ENCODE results near the gene FRK.
"Not testable (repeated sequence)": the region's sequence is repeated elsewhere in the genome, so short reads cannot be mapped to it uniquely, and the experiment has no call there.

Gene FRK

DNA sequence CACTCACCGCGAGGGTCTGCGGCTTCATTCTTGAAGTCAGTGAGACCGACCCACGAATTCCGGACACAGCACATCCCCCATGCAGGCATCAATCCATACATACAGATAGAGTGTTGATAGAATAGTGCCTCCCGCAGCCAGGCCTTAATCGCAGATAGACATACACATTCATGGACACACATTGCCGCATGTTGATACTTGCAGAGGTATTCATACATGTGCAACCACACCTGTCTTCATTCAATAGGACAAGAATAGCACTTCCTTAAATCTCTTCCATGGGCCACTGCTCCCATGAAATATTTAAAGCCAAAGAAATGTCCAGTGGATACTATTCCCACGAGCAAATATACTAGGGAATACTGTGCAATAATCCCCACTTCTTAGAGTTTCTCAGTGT, 170.5 kb downstream of the FRK start:
- Histone ChIP-seq H3K27me3 (ENCODE audit: control insufficient read depth, insufficient read depth, low read length) (no peaks in the 10 kb centered on the region), H3K4me1 (ENCODE audit: control insufficient read depth, insufficient read depth, low read length) (no peaks in the 10 kb centered on the region), H3K9ac (ENCODE audit: low read depth, low read length) (no peak overlapping the region), H3K4me3 (ENCODE audit: low read depth, low read length) (no peak overlapping the region), H3K36me3 (ENCODE audit: control insufficient read depth, insufficient read depth, low read length) (no peaks in the 10 kb centered on the region), H3K9me3 (ENCODE audit: control insufficient read depth, insufficient read depth, low read length) (no peaks in the 10 kb centered on the region)

DNA sequence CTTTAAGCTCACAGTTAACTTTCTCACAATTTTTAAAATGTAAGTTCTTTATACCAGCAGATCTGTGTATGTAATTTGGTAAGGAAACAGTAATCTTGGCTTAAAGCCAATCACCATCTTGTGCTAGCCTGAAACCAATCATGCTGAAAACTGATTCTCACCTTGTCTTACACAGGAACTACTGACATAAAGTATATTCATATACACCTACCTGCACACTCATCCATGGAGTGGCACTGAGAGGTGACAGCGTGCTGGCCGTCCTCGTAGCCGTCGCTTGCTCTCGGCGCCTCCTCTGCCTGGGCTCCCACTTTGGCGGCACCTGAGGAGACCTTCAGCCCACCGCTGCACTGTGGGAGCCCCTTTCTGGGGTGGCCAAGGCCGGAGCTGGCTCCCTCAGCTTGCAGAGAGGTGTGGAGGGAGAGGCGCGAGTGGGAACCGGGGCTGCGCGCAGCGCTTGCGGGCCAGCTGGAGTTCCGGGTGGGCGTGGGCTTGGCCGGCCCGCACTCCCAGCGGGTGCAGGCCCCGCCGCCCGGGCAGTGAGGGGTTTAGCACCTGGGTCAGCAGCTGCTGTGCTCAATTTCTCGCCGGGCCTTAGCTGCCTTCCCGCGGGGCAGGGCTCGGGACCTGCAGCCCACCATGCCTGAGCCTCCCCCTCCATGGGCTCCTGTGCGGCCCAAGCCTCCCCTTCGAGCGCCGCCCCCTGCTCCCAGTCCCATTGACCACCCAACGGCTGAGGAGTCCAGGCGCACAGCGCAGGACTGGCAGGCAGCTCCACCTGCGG, 171.8 kb downstream of the FRK start:
- not testable (repeated sequence) for H3K9ac ChIP-seq (ENCODE audit: low read depth, low read length)

DNA sequence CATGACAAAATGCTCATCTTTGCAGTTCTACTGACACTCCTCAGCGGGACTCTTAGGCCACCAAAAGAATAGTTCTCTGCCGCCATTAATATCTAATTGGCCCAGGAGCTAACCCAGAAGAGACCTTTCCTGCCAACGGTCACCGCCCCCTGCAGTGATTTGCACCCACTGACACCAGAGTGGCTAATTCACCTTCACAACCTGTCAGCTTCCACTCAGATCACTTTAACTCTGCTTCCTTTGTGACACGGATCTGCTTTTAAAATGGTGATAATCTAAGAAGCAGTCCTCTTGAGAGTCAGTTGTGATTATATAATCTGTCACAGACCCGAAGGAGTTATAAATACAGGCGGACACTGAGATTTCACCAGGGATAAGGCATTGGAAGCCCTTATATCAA, 172.8 kb downstream of the FRK start:
- Histone ChIP-seq H3K4me1 (ENCODE audit: control insufficient read depth, insufficient read depth, low read length) (no peaks in the 10 kb centered on the region), H3K9ac (ENCODE audit: low read depth, low read length) (no peak overlapping the region), H3K36me3 (ENCODE audit: control insufficient read depth, insufficient read depth, low read length) (no peaks in the 10 kb centered on the region), H3K4me3 (ENCODE audit: low read depth, low read length) (no peak overlapping the region), H3K27me3 (ENCODE audit: control insufficient read depth, insufficient read depth, low read length) (no peaks in the 10 kb centered on the region), H3K9me3 (ENCODE audit: control insufficient read depth, insufficient read depth, low read length) (no peaks in the 10 kb centered on the region)

More for the DNA sequence above, 171.8 kb downstream of the FRK start:
- not testable (repeated sequence) for H3K36me3 ChIP-seq (ENCODE audit: control insufficient read depth, insufficient read depth, low read length); H3K27me3 ChIP-seq (ENCODE audit: control insufficient read depth, insufficient read depth, low read length); H3K4me3 ChIP-seq (ENCODE audit: low read depth, low read length); H3K4me1 ChIP-seq (ENCODE audit: control insufficient read depth, insufficient read depth, low read length); H3K9me3 ChIP-seq (ENCODE audit: control insufficient read depth, insufficient read depth, low read length)

DNA sequence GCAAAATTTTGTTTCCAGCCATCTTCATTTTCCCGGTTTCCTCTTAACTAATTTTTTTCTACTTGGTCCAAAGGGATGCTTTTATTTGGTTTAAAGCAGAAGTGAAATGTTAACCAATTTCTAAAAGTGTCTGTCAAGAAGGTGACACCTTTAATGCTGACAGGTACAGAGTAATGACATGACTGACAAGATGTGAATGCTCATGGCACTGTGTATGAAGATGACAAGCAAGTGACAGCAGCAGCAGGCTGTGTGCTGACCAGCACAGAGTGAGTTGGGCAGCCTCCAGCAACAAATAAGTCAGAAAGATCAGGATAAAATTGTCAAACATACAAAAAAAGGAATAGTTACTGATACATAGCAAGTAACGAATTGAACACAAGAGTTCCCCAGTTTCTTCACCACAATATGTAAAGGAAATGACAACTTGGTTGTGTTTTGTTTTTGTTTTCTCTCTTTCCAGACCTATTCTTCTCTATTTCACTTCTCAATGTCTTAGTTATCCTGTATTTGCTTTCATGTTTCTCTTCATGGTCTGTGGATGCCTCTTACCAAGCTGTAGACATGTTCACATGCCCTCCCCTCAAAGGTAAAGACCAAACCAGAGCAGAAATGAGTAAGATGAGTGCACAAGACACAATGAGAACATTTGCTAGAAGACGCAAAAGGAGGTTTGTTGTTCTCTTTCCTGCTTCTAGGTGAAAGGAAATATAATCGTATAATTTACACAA, 174.9 kb downstream of the FRK start:
- Histone ChIP-seq H3K9me3 (ENCODE audit: control insufficient read depth, insufficient read depth, low read length) (no peaks in the 10 kb centered on the region), H3K27me3 (ENCODE audit: control insufficient read depth, insufficient read depth, low read length) (no peaks in the 10 kb centered on the region), H3K9ac (ENCODE audit: low read depth, low read length) (no peak overlapping the region), H3K4me1 (ENCODE audit: control insufficient read depth, insufficient read depth, low read length) (no peaks in the 10 kb centered on the region), H3K4me3 (ENCODE audit: low read depth, low read length) (no peak overlapping the region), H3K36me3 (ENCODE audit: control insufficient read depth, insufficient read depth, low read length) (no peaks in the 10 kb centered on the region)

DNA sequence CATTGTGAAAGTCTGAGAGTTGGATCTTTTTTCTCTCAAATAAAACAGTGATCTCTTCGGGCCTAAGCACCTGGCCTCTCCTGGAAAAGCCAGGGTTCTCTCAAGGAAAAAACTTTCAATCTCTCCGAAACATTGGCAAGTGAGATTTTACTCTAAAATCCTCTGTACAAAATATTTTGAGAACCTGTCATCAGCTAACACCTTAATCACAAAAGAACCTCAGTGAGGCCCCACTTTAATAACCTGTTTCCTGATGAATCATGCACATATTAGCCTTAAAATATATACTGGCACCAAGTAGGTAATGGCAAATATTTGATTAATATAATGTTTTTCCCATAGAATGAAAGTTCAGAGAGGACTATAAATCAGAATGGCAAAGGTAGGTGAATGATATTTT, 177.9 kb downstream of the FRK start:
- Histone ChIP-seq H3K9ac (ENCODE audit: low read depth, low read length) (no peak overlapping the region), H3K4me1 (ENCODE audit: control insufficient read depth, insufficient read depth, low read length) (no peaks in the 10 kb centered on the region), H3K9me3 (ENCODE audit: control insufficient read depth, insufficient read depth, low read length) (no peaks in the 10 kb centered on the region), H3K4me3 (ENCODE audit: low read depth, low read length) (no peak overlapping the region), H3K27me3 (ENCODE audit: control insufficient read depth, insufficient read depth, low read length) (no peaks in the 10 kb centered on the region), H3K36me3 (ENCODE audit: control insufficient read depth, insufficient read depth, low read length) (no peaks in the 10 kb centered on the region)

DNA sequence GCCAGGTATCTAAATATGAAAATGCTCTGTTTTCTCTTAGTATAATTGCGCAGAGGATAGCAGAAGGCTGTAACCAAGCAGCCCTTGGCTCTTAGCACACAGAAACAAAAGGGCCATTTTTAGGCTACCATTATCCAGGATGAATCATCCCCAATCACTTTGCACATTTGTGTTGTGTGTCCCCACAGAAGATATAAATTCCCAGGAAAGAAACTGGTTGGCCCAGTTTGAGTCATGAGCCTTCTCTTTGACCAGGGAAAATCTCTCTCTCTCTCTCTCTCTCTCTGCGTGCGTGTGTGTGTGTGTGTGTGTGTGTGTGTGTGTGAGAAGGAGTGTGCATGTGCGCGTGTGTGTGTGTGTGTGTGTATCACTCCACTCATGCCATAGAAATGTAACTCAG, 178.5 kb downstream of the FRK start:
- H3K4me3 ChIP-seq (ENCODE audit: low read depth, low read length) = no peak overlapping the region
- H3K36me3 ChIP-seq (ENCODE audit: control insufficient read depth, insufficient read depth, low read length) = no peaks in the 10 kb centered on the region
- no peaks in the 10 kb centered on the region for H3K4me1 ChIP-seq (ENCODE audit: control insufficient read depth, insufficient read depth, low read length)
- no peaks in the 10 kb centered on the region for H3K9me3 ChIP-seq (ENCODE audit: control insufficient read depth, insufficient read depth, low read length)
- H3K9ac ChIP-seq (ENCODE audit: low read depth, low read length) = no peak overlapping the region
- H3K27me3 ChIP-seq (ENCODE audit: control insufficient read depth, insufficient read depth, low read length) = no peaks in the 10 kb centered on the region
